ENCODE data around the gene TCIRG1.

The TCIRG1 gene

GRCh38 chr11:68040101-68040956, 1.5 kb downstream of the TCIRG1 start:
- DNase-seq = peak; percentile 41

- no peak for DNase-seq
Observed at GRCh38 chr11:68040957-68041591, 2.2 kb downstream of the TCIRG1 start.

GRCh38 chr11:68041617-68042218, 2.9 kb downstream of the TCIRG1 start:
- DNase-seq = no peak

- DNase-seq = no peak
Observed at GRCh38 chr11:68042219-68043028, 3.6 kb downstream of the TCIRG1 start.

- DNase-seq = no peak
Observed at GRCh38 chr11:68043029-68043348, 4.2 kb downstream of the TCIRG1 start.

- DNase-seq = no peak
Observed at GRCh38 chr11:68043349-68044144, 4.7 kb downstream of the TCIRG1 start.

- no peak for DNase-seq
Observed at GRCh38 chr11:68044145-68044813, 5.5 kb downstream of the TCIRG1 start.

- DNase-seq = no peak
Observed at GRCh38 chr11:68044898-68045351, 6.1 kb downstream of the TCIRG1 start.

GRCh38 chr11:68047437-68048290, 8.8 kb downstream of the TCIRG1 start:
- DNase-seq = no peak

GRCh38 chr11:68048681-68049508, 10.1 kb downstream of the TCIRG1 start:
- no peak for DNase-seq

- DNase-seq = no peak
Observed at GRCh38 chr11:68049509-68050370, 10.9 kb downstream of the TCIRG1 start.

GRCh38 chr11:68050371-68050841, 11.6 kb downstream of the TCIRG1 start:
- no peak for DNase-seq

GRCh38 chr11:68051191-68052136, 12.6 kb downstream of the TCIRG1 start:
- no peak for DNase-seq

- no peak for DNase-seq
Observed at GRCh38 chr11:68052137-68052873, 13.5 kb downstream of the TCIRG1 start.

GRCh38 chr11:68053117-68053516, 14.3 kb downstream of the TCIRG1 start:
- DNase-seq = no peak

- DNase-seq = no peak
Observed at GRCh38 chr11:68053981-68054812, 15.4 kb downstream of the TCIRG1 start.

All from activated CD8-positive, alpha-beta memory T cell treated with anti-CD3 and anti-CD28 coated beads, Interleukin-2, amount 50 U/mL, for 4 hours (primary cell).